NCI-H2107 treated with DMSO at 0.1 percent for 48 hours (cell line): Measurements from ENCODE around the gene TNNT3.
"Not testable (repeated sequence)": the region's sequence is repeated elsewhere in the genome, so short reads cannot be mapped to it uniquely, and the experiment has no call there.

Experiments
- DNase-seq: peaks from one replicate; lab custom pipeline; 2025; ENCODE audit not compliant: unreplicated experiment; lab: John Stamatoyannopoulos, UW

Gene TNNT3

GRCh38 chr11:1919391-1920127, at the start of gene TNNT3:
Gene TNNT3 (plus strand): TSS chr11:1919703. CDS start chr11:1922875, 3,172 bp downstream.
- no peak for DNase-seq

GRCh38 chr11:1870326-1870696, 49.2 kb upstream of the TNNT3 start:
- no peak for DNase-seq

- DNase-seq, result no peak
Measured at GRCh38 chr11:1870721-1871466, 48.6 kb upstream of the TNNT3 start.

- DNase-seq, result no peak
Measured at GRCh38 chr11:1871531-1871930, 48.0 kb upstream of the TNNT3 start.

GRCh38 chr11:1872267-1872985, 47.1 kb upstream of the TNNT3 start:
- DNase-seq, result no peak

- DNase-seq, result no peak
Measured at GRCh38 chr11:1873048-1873812, 46.3 kb upstream of the TNNT3 start.

- not testable (repeated sequence) for DNase-seq
Measured at GRCh38 chr11:1873813-1874150, 45.7 kb upstream of the TNNT3 start.

- DNase-seq, result not testable (repeated sequence)
Measured at GRCh38 chr11:1874441-1875092, 44.9 kb upstream of the TNNT3 start.

- no peak for DNase-seq
Measured at GRCh38 chr11:1875093-1875850, 44.2 kb upstream of the TNNT3 start.

- not testable (repeated sequence) for DNase-seq
Measured at GRCh38 chr11:1875851-1876301, 43.6 kb upstream of the TNNT3 start.

GRCh38 chr11:1876361-1877063, 43.0 kb upstream of the TNNT3 start:
- DNase-seq, result no peak

GRCh38 chr11:1877211-1878136, 42.0 kb upstream of the TNNT3 start:
- DNase-seq, result no peak

- DNase-seq, result no peak
Measured at GRCh38 chr11:1878137-1879031, 41.1 kb upstream of the TNNT3 start.

GRCh38 chr11:1879342-1879940, 40.1 kb upstream of the TNNT3 start:
- DNase-seq, result no peak

GRCh38 chr11:1879941-1880720, 39.4 kb upstream of the TNNT3 start:
- DNase-seq, result no peak
